Glutamatergic neuron (in vitro differentiated cells): Measurements from ENCODE around the gene ATP5PO. TPM values are rescaled to one million over a fixed set of nuclear protein-coding genes. Genes with fewer than 3 reads are reported as not detected.

Source experiments
- DNase-seq: peaks from one replicate; pipeline ENCODE4 v3.0.0; 2022
- H3K27ac Mint-ChIP-seq: one replicate; pipeline ENCODE4 v1.8.0; 2020; ENCODE audit warnings: mild to moderate bottlenecking, mixed read lengths, inconsistent platforms; ENCODE audit not compliant: unreplicated experiment
- H3K27me3 Mint-ChIP-seq: one replicate; pipeline ENCODE4 v1.8.0; 2020; ENCODE audit warnings: mild to moderate bottlenecking, moderate library complexity, mixed read lengths, inconsistent platforms; ENCODE audit not compliant: unreplicated experiment
- H3K36me3 Mint-ChIP-seq: one replicate; pipeline ENCODE4 v1.8.0; 2020; ENCODE audit warnings: mild to moderate bottlenecking, mixed read lengths, inconsistent platforms; ENCODE audit not compliant: unreplicated experiment
- H3K4me1 Mint-ChIP-seq: one replicate; pipeline ENCODE4 v1.8.0; 2020; ENCODE audit warnings: mild to moderate bottlenecking, low read depth, mixed read lengths, inconsistent platforms; ENCODE audit not compliant: unreplicated experiment
- H3K4me3 Mint-ChIP-seq: one replicate; pipeline ENCODE4 v1.8.0; 2020; ENCODE audit warnings: mild to moderate bottlenecking, mixed read lengths, inconsistent platforms; ENCODE audit not compliant: unreplicated experiment
- H3K9me3 Mint-ChIP-seq: one replicate; pipeline ENCODE4 v1.8.0; 2020; ENCODE audit warnings: mild to moderate bottlenecking, moderate library complexity, mixed read lengths, inconsistent platforms; ENCODE audit not compliant: unreplicated experiment
- long read RNA-seq: library from polyadenylated mRNA; unstranded; transcript quantifications from one replicate; pipeline ENCODE4 v2.0.0, GENCODE V29; 2020; ENCODE audit not compliant: unreplicated experiment
- total RNA-seq: library from RNA; stranded (reverse); fragmentation: NEBNext Ultra II Directional; extraction: Animal tissue kit (Norgen Biotek cat#: 25700); gene quantifications from one replicate; pipeline ENCODE4 v1.2.1, GENCODE V29; 2021; ENCODE audit not compliant: unreplicated experiment
- TF ChIP-seq, protein P1 (sequence below): fragments of 200-600 bp; sonication (generic); IDR thresholded peaks from one replicate; pipeline ENCODE4 v1.5.0; 2021; ENCODE audit not compliant: partially characterized antibody, unreplicated experiment

The ATP5PO gene, protein sequence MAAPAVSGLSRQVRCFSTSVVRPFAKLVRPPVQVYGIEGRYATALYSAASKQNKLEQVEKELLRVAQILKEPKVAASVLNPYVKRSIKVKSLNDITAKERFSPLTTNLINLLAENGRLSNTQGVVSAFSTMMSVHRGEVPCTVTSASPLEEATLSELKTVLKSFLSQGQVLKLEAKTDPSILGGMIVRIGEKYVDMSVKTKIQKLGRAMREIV
- 236 TPM for total RNA-seq
- long read RNA-seq, transcript ATP5PO-201 (7 exons, 932 nt): major isoform, 261 of 276 reads
- long read RNA-seq, partial matches to known transcripts: 5 of 276 reads
- long read RNA-seq, other reads (novel, unspliced or antisense): 10 of 276 reads

DNA sequence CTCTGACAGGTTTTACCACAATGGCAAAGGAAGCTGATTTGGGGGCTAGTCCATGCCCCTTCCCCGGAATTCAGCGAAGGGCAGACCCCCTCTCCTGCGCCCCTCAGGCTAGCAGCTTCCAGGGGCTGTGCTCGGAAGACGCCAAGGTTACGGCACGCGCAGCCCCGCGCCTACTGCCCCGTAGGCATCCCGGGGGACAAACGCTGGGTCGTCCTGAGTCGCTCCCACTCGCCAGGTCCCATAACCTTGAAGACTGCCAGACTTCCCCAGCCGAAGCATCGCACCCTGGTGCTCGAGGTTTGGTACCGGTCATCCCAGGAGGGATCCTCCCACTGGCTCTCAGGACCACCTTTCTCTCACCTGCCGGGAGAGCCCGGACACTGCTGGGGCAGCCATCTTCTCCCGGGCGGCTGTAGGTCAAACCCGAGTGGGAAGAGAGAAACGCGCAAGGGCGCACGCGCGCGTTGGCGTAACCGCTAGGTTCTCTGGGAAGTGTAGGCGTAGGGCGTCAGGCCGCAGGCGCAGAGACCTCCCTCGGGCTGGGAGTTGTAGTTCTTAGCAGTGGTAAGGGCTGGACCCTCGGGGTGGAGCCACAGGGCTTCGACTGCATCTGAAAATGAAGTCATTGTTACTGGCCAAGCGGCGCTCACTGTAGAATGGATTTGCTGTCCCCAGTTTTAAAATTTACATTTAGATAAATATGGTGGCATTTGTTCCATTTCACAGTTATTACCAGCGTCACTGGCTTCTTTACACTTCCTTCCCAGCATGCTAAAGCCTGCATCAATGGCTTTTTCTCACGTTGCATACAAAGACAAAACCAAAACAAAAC lies at the start of gene ATP5PO:
Gene ATP5PO (minus strand): TSS at position 437 of the 832 bp plus-strand sequence. CDS start 41 bp downstream, at position 396.
- Mint-ChIP-seq H3K4me3 (peak within 1 kb of the TSS; percentile 91), H3K9me3 (peaks cover 8% of the 10 kb centered on the region), H3K4me1 (peaks cover 15% of the 10 kb centered on the region), H3K27ac (peak within 1 kb of the TSS; percentile 97), H3K27me3 (peaks cover 6% of the 10 kb centered on the region), H3K36me3 (no peaks in the 10 kb centered on the region)
- peak; percentile 98 for DNase-seq
- TF ChIP-seq, protein P1, sequence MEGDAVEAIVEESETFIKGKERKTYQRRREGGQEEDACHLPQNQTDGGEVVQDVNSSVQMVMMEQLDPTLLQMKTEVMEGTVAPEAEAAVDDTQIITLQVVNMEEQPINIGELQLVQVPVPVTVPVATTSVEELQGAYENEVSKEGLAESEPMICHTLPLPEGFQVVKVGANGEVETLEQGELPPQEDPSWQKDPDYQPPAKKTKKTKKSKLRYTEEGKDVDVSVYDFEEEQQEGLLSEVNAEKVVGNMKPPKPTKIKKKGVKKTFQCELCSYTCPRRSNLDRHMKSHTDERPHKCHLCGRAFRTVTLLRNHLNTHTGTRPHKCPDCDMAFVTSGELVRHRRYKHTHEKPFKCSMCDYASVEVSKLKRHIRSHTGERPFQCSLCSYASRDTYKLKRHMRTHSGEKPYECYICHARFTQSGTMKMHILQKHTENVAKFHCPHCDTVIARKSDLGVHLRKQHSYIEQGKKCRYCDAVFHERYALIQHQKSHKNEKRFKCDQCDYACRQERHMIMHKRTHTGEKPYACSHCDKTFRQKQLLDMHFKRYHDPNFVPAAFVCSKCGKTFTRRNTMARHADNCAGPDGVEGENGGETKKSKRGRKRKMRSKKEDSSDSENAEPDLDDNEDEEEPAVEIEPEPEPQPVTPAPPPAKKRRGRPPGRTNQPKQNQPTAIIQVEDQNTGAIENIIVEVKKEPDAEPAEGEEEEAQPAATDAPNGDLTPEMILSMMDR: no peak

DNA sequence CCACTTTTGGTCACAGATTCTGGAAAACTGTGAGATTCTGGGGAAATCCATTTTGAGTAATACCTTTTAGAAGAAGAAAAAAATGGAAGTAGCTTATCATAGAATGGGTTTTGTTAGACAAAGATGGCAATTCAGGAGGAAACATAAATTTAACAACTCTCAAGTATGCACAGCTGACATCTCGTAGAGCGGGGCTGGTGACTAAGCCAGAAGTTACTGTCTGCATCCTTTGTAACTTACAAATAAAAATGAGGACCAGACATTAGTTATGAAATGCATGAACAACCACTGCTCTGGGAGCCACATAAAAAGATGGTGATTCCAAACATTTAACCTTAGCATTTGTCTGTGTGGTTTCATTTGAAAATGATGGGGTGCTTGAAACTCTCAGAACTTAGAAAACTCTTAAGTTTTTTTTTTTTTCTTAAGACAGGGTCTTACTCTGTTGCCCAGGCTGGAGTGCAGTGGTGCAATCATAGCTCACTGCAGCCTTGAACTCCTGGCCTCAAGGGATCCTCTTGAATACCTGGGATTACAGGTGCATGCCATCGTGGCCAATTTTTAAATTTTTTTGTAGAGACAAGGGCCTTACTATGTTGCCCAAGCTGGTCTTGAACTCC lies 49.2 kb upstream of the ATP5PO start:
- Mint-ChIP-seq H3K36me3 (peaks cover 12% of the 10 kb centered on the region), H3K4me3 (no peak overlapping the region), H3K4me1 (peaks cover 1% of the 10 kb centered on the region), H3K9me3 (peaks cover 3% of the 10 kb centered on the region), H3K27ac (no peak overlapping the region), H3K27me3 (peaks cover 3% of the 10 kb centered on the region)
- no peak for DNase-seq
- TF ChIP-seq, protein P1: no peak

GRCh38 chr21:33963848-33964555 lies 48.4 kb upstream of the ATP5PO start:
- peaks cover 1% of the 10 kb centered on the region for H3K4me1 Mint-ChIP-seq
- DNase-seq: no peak
- H3K36me3 Mint-ChIP-seq: peaks cover 19% of the 10 kb centered on the region
- TF ChIP-seq, protein P1: no peak
- no peak overlapping the region for H3K27ac Mint-ChIP-seq
- H3K4me3 Mint-ChIP-seq: no peak overlapping the region
- peaks cover 3% of the 10 kb centered on the region for H3K27me3 Mint-ChIP-seq
- peaks cover 2% of the 10 kb centered on the region for H3K9me3 Mint-ChIP-seq

DNA sequence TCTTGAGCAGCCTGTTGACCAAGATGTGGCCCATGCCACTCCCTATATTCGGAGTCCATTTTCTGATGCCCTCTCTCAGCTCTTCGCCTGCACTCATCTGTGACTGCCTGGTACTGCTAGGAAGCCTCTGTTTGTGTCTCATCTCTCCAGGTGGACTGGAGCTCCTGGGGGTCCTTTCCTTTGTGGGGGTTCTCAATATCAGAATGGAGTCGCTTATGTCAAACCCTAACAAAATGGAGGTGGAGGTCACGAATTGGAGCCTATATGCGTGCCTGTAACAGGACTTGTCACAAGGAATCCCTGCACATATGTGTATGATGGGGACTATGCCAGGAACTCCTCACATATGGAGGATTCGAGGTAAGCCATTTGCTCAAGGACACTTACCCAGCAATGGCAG lies 46.7 kb upstream of the ATP5PO start:
- Mint-ChIP-seq H3K4me3 (no peak overlapping the region), H3K36me3 (peaks cover 19% of the 10 kb centered on the region), H3K4me1 (peaks cover 1% of the 10 kb centered on the region), H3K27me3 (no peaks in the 10 kb centered on the region), H3K27ac (no peak overlapping the region), H3K9me3 (peaks cover 2% of the 10 kb centered on the region)
- DNase-seq: no peak
- TF ChIP-seq, protein P1: no peak
